Mammary epithelial cell (primary cell): ENCODE data around the gene TSSK1B.

Experiments
- CTCF ChIP-seq, 2 donors: IDR thresholded peaks in 1 of 2; conservative IDR thresholded peaks in 1 of 2; 2 replicates each; pipeline ENCODE4 v1.5.1; 2011 to 2012; ENCODE audit warnings: inconsistent platforms in 2 of 2, low read length in 2 of 2, mild to moderate bottlenecking in 2 of 2, control low read depth in 1 of 2, low read depth in 1 of 2; ENCODE audit not compliant: insufficient read depth in 1 of 2; ENCODE audit errors: extremely low read depth in 1 of 2
- EZH2 ChIP-seq: IDR thresholded peaks from 2 replicates; pipeline ENCODE4 v1.6.1; 2012; ENCODE audit warnings: low read length, inconsistent platforms, borderline replicate concordance

- TF ChIP-seq CTCF (conservative IDR thresholded peaks at IDR 0.05 in 1 of 2, IDR thresholded peaks at IDR 0.05 in 1 of 2; ENCODE audit: extremely low read depth in 1 of 2, insufficient read depth in 1 of 2, low read depth in 1 of 2, low read length in 2 of 2), result no peak
- no peak for TF ChIP-seq EZH2
Observed at GRCh38 chr5:113434889-113435288, at the start of gene TSSK1B.
